Thyroid gland (tissue), 4 donors: ENCODE measurements around the gene PLD2.

Experiments
- POLR2A ChIP-seq, 2 donors: fragments of 450-650 bp; IDR thresholded peaks; one replicate each; pipeline ENCODE4 v1.6.1; 2017; ENCODE audit warnings: antibody characterized with exemption in 2 of 2, mild to moderate bottlenecking in 2 of 2, moderate library complexity in 1 of 2
- TF ChIP-seq, protein P1 (sequence below), 6 experiments: fragments of 200-600 bp in 3 of 6; fragments of 450-650 bp in 3 of 6; sonication (generic) in 3 of 6; IDR thresholded peaks; one replicate each; pipeline ENCODE4 v1.5.1; 2016 to 2019; ENCODE audit warnings: antibody characterized with exemption in 6 of 6, mild to moderate bottlenecking in 2 of 6, inconsistent platforms in 1 of 6, moderate library complexity in 1 of 6

DNA sequence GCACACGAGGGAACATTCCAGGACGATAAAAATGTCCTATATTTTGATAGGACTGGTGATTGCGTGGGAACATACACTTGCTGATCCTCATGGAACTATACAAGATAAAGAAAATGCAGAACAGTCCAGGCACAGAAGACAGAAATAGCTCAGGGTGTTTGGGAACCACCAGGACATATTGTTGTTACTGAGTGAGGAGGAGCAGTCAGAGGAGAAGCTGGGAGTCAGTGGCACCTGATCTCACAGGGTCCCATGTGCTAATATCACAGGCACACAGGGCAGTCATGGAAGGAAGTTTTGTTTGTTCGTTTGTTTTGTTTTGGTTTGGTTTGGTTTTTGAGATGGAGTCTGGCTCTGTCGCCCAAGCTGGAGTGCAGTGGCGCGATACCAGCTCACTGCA is 5.7 kb downstream of the PLD2 start:
- TF ChIP-seq POLR2A (IDR thresholded peaks at IDR 0.05) = no peak
- TF ChIP-seq, protein P1, sequence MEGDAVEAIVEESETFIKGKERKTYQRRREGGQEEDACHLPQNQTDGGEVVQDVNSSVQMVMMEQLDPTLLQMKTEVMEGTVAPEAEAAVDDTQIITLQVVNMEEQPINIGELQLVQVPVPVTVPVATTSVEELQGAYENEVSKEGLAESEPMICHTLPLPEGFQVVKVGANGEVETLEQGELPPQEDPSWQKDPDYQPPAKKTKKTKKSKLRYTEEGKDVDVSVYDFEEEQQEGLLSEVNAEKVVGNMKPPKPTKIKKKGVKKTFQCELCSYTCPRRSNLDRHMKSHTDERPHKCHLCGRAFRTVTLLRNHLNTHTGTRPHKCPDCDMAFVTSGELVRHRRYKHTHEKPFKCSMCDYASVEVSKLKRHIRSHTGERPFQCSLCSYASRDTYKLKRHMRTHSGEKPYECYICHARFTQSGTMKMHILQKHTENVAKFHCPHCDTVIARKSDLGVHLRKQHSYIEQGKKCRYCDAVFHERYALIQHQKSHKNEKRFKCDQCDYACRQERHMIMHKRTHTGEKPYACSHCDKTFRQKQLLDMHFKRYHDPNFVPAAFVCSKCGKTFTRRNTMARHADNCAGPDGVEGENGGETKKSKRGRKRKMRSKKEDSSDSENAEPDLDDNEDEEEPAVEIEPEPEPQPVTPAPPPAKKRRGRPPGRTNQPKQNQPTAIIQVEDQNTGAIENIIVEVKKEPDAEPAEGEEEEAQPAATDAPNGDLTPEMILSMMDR (IDR thresholded peaks at IDR 0.05) = no peak
